ENCODE data around the gene ATG4C.

Gene ATG4C

DNA sequence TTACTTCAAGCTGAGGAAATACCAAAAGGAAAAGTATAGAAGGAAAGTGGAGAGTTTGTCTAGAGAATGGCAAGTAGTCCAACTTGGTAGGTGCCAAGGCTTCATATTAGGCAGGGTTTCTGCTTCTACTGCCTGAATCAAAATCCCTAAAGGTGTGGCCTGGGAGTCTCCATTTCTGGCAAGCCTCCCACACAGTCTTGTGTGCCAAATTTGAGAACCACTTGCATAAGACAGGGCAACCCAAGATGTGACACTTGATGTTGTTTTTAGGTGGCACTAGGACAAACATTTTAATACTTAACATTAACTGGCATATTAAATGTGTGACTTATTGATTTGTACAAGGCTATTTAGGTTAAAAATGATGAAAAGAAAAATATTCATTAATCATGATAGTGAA lies 60.1 kb downstream of the ATG4C start:
- no peak for DNase-seq

- no peak for DNase-seq
Observed at GRCh38 chr1:62849031-62849430, 65.1 kb downstream of the ATG4C start.

DNA sequence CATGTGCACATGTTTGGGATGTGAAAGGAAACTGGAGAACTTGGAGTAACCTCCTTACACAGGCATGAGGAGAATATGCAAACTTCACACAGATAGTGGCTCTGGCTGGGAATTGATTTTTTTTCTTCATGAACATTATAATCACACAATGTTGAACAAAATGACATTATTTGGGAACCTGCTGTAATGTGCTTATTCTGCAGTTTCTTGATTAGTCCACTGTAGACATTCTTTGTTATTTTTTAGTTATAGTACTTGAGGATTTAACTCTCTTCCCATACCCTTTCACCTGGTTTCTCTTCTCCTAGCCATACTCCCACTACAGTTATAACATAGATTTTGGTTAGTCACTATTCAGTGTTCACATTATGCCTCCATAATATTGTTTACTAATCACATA lies 68.3 kb downstream of the ATG4C start:
- no peak for DNase-seq

GRCh38 chr1:62856960-62857359 lies 73.0 kb downstream of the ATG4C start:
- DNase-seq, result no peak

DNA sequence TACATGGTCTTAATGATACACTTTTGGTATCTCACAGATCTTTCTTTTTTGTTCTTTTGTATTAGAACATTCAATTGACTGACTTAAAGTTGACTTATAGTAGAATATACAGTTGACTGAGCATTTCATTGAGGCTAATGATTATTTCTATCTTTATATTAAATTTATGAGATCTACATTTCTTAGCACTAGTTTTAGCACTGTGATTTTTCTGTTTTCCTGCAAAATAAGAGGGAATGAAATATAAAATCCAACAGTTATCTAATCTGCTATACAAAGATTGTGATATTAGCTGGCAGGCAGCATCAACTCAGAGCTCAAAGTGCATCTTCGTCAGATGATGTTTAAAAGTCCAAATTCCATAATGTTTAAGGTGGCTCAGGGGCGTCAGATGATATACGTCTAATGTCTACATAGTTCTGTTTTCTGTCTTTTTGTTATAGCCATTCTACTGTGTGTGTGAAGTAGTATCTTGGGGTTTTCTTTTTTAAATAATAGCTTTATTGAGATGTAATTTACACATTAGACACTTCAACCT lies 85.4 kb downstream of the ATG4C start:
- DNase-seq, result no peak

GRCh38 chr1:62870148-62870547 lies 86.2 kb downstream of the ATG4C start:
- DNase-seq, result no peak

DNA sequence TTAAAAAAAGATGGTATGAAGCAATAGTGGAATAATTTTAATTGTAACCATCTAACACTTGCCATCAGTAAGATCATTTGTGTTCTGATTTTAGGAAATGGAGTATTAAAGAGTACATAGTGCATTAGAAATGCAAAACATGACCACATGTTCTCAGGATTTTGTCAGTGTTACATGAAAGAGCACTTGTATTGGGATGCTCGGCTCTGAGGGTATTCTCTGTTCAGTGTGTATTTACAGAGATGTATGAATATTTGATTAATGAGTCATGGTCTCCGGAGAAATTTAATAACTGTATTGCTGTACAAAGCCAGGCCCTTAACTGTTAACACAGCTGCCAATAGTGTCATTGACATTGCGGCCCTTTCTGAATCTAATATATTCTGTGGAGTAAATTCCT lies 91.7 kb downstream of the ATG4C start:
- DNase-seq, result no peak

DNA sequence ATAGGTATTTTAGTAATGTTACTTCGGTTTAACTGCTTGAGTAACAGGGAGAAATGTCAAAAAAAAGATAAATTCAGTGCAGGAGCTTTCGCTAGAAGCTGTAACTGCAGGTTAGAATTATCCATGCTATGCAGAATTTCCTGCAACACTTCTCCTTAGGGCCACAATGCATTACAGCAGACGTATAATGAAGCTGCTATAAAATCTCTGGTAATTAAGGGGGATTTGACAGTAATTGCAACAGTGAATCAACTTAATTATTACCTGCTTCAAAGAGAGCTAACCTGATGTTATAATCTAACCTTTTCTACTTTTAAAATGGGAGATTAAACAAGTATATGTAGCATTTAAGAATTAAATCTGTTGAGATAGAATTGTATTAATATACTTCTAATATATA lies 92.6 kb downstream of the ATG4C start:
- DNase-seq, result no peak

GRCh38 chr1:62877579-62877978 lies 93.6 kb downstream of the ATG4C start:
- DNase-seq, result no peak

DNA sequence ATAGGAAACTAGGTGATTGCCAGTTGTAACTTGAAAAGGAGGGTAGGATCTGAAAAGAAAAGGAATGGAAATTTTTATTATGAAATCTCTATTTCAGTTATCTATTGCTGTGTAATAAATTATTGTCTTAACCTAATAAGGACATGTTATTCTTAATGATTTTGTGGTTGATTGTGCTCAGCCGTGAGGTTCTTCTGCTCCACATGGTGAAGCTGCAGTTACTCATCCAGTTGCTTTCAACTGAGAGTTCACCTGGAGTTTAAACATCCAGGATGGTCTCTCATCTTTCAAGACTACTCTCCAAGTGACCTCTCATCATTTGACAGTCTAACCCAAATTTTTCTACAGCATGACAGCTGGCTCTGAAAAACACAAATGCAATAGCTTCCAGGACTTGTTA lies 96.0 kb downstream of the ATG4C start:
- DNase-seq, result no peak

- DNase-seq, result no peak
Observed at GRCh38 chr1:62882201-62883104, 98.5 kb downstream of the ATG4C start.

DNA sequence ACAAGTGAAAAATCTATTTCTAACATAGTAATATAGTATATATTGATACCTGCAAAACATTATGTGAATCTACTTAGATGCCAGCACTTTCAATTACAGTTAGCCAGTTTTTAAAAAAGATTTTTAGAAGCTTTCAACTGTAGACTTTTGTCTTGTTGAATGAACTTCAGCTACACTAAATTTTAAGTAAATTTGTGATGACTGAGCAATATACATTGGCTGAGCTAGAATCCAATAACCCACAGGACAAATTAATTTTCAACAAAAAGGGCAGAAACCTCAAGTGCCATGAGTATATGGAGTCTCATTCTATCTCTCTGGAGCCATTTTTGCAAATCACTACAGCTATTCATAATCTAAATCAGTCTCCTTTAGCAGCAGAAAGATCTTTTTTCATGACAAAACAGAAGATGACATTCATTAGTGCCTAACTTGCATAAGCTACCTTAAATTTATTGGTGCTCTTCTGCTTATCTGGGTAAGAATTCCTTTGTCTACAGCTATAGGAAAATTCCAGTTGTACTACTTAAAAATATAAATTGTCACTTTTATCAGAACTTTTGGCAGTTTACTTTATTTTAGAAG lies 100.3 kb downstream of the ATG4C start:
- DNase-seq, result no peak

- DNase-seq, result no peak
Observed at GRCh38 chr1:62887799-62888507, 104.0 kb downstream of the ATG4C start.

DNA sequence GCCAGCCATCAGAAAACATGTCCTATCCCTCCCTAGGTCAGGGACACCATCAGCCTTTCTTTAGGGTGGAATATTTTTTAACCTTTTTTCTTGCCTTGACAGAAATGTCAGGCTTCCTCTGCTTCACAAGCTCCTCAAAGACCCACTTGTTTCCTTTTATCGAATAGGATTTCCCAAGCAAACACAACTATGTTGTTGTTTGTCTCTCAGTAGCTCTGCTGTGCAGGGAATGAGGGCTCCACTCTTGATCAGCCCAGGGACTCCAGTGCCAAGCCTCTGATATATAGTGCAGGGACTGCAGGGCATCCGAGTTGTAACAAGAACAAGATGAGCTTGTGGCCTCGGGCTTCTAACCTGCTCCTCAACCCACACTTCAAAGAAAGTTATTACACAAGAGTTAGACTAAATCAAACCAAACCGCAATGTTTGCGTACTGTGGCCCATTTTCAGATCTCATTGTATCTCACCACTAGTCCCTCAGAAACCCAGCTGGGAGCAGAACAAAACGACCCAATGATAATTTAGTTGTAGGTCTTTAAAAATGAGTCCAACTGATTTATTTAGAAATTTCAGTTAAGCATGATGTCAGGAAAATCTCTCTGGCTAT lies 108.1 kb downstream of the ATG4C start:
- no peak for DNase-seq

DNA sequence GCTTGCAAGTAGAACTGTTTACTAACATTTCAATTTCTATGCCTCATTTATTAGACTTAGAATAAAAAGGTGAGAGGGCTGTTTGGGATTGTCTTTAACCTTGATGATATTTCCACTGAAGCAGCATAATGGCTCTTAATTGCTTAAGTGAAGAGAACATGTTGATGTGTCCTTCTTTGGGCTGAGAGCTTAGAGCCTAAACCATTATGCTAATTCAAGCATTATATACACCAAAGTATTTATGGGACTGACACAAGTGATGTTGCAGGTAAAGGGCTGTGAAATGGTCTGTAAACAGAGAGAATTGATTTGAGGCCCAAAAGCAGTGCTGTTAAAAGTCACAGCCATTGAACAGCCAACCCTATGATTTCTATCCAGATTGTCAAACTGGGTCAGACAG lies 113.9 kb downstream of the ATG4C start:
- no peak for DNase-seq

- DNase-seq, result no peak
Observed at GRCh38 chr1:62900566-62900965, 116.6 kb downstream of the ATG4C start.

- no peak for DNase-seq
Observed at GRCh38 chr1:62901650-62902049, 117.7 kb downstream of the ATG4C start.

DNA sequence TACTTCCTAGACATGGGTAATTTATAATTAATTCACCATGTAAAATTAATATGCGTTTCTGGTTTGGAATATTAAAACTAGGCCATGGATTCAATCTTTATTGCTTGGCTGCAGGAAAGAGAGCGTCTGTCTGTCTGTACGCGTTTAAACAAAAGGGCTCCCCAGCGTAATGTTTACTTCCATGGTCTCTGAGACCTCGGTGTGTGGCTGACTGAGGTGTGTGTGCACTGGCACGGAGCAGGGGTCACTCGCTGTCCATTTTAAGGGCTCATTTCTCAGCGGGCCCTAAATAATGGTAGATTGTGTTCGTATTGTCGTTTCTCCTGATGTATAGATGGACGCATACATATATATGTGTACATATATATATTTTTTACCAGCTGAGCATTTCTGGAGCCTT lies 119.6 kb downstream of the ATG4C start:
- DNase-seq, result no peak

GRCh38 chr1:62903982-62904855 lies 120.3 kb downstream of the ATG4C start:
- DNase-seq, result no peak

DNA sequence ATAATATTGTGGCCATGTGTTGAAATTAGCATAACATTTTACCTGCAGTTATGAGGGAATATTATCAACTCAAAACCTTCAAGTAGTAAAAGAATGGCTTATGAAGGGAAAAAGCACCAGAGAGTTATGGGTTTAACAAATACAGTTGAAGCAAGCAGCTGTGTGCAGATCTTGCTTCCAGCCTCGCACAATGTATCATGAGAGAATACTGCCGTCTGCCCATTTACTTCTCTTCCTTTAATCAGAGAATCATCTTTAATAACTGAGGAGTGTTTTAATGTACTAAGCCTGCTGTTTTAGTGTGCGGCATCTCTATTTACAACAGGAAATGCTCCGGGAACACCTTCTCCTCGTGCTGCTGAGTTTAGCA lies 120.9 kb downstream of the ATG4C start:
- no peak for DNase-seq

- DNase-seq, result no peak
Observed at GRCh38 chr1:62905309-62905708, 121.4 kb downstream of the ATG4C start.

DNA sequence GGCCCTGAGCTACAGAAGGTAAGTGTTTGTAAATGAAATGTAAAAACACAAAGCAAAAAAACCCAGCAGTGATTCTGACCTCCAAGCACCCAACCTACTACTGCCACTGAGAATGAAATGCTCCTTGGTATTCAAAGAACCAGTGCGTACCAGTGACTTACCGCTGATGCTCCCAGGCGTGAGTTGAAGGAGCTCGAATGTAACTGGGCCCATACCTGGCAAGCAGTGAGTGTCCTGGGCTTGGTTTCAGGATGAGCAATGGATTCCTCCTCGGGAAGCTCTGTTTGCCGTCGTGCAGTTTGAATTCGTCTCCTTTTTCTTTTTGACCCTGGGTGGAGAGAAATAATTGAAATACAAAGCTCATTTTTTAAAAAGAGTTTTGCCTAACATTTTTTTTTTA lies 121.9 kb downstream of the ATG4C start:
- DNase-seq, result no peak

Measured in stimulated activated CD8-positive, alpha-beta memory T cell treated with anti-CD3 and anti-CD28 coated beads, Interleukin-4, amount 100 ng/mL, for 48 hours (primary cell).